ENCODE measurements around the gene SIX5.
"Not testable (repeated sequence)": the region's sequence is repeated elsewhere in the genome, so short reads cannot be mapped to it uniquely, and the experiment has no call there.

SIX5 gene

GRCh38 chr19:45739498-45740439, 29.3 kb downstream of the SIX5 start:
- Mint-ChIP-seq H3K4me1 (no peaks in the 10 kb centered on the region), H3K27me3 (peaks cover 2% of the 10 kb centered on the region), H3K4me3 (no peak overlapping the region), H3K9me3 (no peaks in the 10 kb centered on the region), H3K27ac (no peak overlapping the region), H3K36me3 (no peaks in the 10 kb centered on the region)
- ATAC-seq (ENCODE audit: low read depth) (no peak), DNase-seq (ENCODE audit: low spot score in 2 of 2) (no peak)

DNA sequence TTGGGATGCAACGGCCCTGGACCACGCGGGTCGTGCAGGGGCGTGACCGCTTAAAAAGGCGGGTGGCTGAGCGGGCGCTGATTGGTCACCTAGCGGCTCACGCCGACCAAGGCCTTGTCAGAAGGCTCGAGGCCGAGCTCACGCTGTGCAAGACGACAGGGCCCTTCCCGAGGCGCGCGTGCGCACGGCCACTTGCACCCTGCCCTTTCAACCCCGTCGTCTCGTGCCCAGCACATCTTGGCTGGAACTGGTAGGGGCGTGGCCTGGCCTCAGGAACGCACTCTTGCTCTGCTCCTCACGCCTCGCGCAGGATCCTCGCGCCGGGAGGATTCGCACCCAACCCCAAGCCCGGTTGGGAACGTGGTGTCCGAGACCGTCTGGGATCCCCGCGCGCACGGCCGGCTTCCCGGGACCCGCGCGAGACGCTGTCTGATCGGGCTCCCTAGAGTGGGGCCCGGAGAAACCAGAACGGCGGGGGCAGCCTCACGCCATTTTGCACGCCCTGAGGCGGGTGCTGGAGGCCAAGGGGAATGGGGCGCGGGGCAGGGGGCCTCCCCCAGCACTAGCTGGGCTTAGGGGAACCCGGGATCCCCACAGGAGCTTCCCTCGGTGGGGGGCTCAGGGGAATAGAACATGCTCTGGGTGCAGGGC, 35.8 kb downstream of the SIX5 start, which contains the start of gene MEIOSIN:
Gene MEIOSIN (plus strand): TSS at position 280 of the 651 bp plus-strand sequence. CDS start 1,938 bp downstream, outside the sequence.
- Mint-ChIP-seq H3K36me3 (no peaks in the 10 kb centered on the region), H3K4me1 (peaks cover 14% of the 10 kb centered on the region)
- ATAC-seq (ENCODE audit: low read depth): no peak

GRCh38 chr19:45730368-45731288, 38.4 kb downstream of the SIX5 start, which contains the start of gene FBXO46:
TSS of gene FBXO46 (minus strand) at chr19:45730896. CDS start at chr19:45713495, 17,401 bp downstream.
- peaks cover 1% of the 10 kb centered on the region for H3K36me3 Mint-ChIP-seq
- no peaks in the 10 kb centered on the region for H3K27me3 Mint-ChIP-seq
- peak within 1 kb of the TSS; percentile 93 for H3K27ac Mint-ChIP-seq
- peak within 1 kb of the TSS; percentile 91 for H3K4me3 Mint-ChIP-seq
- H3K4me1 Mint-ChIP-seq: peaks cover 20% of the 10 kb centered on the region
- H3K9me3 Mint-ChIP-seq: no peaks in the 10 kb centered on the region
- DNase-seq (ENCODE audit: low spot score in 2 of 2) (peak; percentile 89 to 90), ATAC-seq (ENCODE audit: low read depth) (peak; percentile 96)

More for the DNA sequence above, 35.8 kb downstream of the SIX5 start, which contains the start of gene MEIOSIN:
- no peaks in the 10 kb centered on the region for H3K27me3 Mint-ChIP-seq
- no peak within 1 kb of the TSS for H3K4me3 Mint-ChIP-seq
- no peaks in the 10 kb centered on the region for H3K9me3 Mint-ChIP-seq
- H3K27ac Mint-ChIP-seq: no peak within 1 kb of the TSS
- DNase-seq (ENCODE audit: low spot score in 2 of 2): no peak

- Mint-ChIP-seq H3K36me3 (peaks cover 2% of the 10 kb centered on the region), H3K27ac (peak overlapping the region; percentile 93)
- DNase-seq (ENCODE audit: low spot score in 2 of 2): no peak
Measured at GRCh38 chr19:45729800-45730290, 39.2 kb downstream of the SIX5 start.

GRCh38 chr19:45728683-45729082, 40.4 kb downstream of the SIX5 start:
- H3K36me3 Mint-ChIP-seq; ATAC-seq (ENCODE audit: low read depth); H3K27me3 Mint-ChIP-seq; H3K27ac Mint-ChIP-seq; H3K9me3 Mint-ChIP-seq; DNase-seq (ENCODE audit: low spot score in 2 of 2): not testable (repeated sequence)
- peaks cover 24% of the 10 kb centered on the region for H3K4me1 Mint-ChIP-seq
- peak overlapping the region; percentile 37 for H3K4me3 Mint-ChIP-seq

More at GRCh38 chr19:45729800-45730290, 39.2 kb downstream of the SIX5 start:
- H3K4me3 Mint-ChIP-seq: peak overlapping the region; percentile 91
- H3K4me1 Mint-ChIP-seq: peaks cover 20% of the 10 kb centered on the region
- H3K27me3 Mint-ChIP-seq: no peaks in the 10 kb centered on the region
- H3K9me3 Mint-ChIP-seq: no peaks in the 10 kb centered on the region
- ATAC-seq (ENCODE audit: low read depth): no peak

- H3K27me3 Mint-ChIP-seq: not testable (repeated sequence)
- H3K4me1 Mint-ChIP-seq: peaks cover 21% of the 10 kb centered on the region
Measured at GRCh38 chr19:45720065-45720464, 49.0 kb downstream of the SIX5 start.

GRCh38 chr19:45717983-45718650, 50.9 kb downstream of the SIX5 start:
- H3K4me3 Mint-ChIP-seq: peak overlapping the region; percentile 90
- H3K4me1 Mint-ChIP-seq: peaks cover 20% of the 10 kb centered on the region
- no peaks in the 10 kb centered on the region for H3K9me3 Mint-ChIP-seq
- no peaks in the 10 kb centered on the region for H3K27me3 Mint-ChIP-seq
- no peak for ATAC-seq (ENCODE audit: low read depth)
- peaks cover 16% of the 10 kb centered on the region for H3K36me3 Mint-ChIP-seq
- peak overlapping the region; percentile 77 for H3K27ac Mint-ChIP-seq
- DNase-seq (ENCODE audit: low spot score in 2 of 2): no peak

More at GRCh38 chr19:45720065-45720464, 49.0 kb downstream of the SIX5 start:
- H3K27ac Mint-ChIP-seq; H3K4me3 Mint-ChIP-seq; ATAC-seq (ENCODE audit: low read depth); H3K9me3 Mint-ChIP-seq; DNase-seq (ENCODE audit: low spot score in 2 of 2): not testable (repeated sequence)
- H3K36me3 Mint-ChIP-seq: peaks cover 19% of the 10 kb centered on the region

DNA sequence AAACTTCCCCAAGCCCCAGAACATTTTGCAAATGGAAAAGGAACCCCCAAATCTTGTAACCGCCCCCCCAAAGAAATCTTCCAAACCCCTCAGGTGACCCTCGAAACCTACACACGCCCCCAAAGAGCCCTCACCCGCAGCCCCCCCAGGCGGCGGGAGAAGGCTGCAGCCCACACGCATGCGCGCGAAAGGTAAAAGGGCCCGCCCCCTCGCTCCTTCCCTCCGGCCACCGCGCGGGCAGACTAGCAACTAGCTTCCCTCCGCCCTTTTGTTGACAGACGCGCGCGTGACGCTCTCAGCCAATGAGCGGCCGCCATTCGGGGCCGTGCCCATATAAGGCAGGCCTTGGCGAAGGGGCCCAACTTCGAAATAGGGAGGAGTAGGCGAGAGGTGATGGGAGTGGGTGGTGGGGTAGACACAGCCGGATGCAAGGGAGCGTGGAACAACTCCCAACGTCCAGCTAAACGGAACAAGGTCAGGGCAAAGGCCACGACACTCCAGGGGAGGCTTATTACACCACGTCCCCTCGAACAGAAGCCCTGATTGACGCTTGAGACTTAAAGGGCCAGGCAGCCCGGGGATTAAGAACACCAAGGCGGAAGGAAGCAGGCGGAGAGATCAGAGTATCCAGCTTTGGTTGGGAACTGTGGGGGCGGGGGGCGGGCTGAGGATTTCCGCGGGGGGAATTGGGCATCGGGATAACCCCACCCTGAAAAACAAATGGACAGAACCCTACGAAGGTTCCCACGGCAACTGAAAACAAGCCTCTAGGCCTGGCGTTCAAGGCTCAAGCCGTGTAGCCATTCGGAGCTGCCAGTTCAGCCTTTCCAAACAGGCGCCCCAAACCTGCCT, 51.7 kb downstream of the SIX5 start:
- no peaks in the 10 kb centered on the region for H3K27me3 Mint-ChIP-seq
- DNase-seq (ENCODE audit: low spot score in 2 of 2) (peak; percentile 88 to 93), ATAC-seq (ENCODE audit: low read depth) (peak; percentile 94)
- H3K27ac Mint-ChIP-seq: peak overlapping the region; percentile 77
- peaks cover 16% of the 10 kb centered on the region for H3K36me3 Mint-ChIP-seq
- H3K4me3 Mint-ChIP-seq: peak overlapping the region; percentile 90
- no peaks in the 10 kb centered on the region for H3K9me3 Mint-ChIP-seq
- peaks cover 20% of the 10 kb centered on the region for H3K4me1 Mint-ChIP-seq

GRCh38 chr19:45716359-45717130, 52.5 kb downstream of the SIX5 start:
- peak overlapping the region; percentile 90 for H3K4me3 Mint-ChIP-seq
- peaks cover 18% of the 10 kb centered on the region for H3K4me1 Mint-ChIP-seq
- ATAC-seq (ENCODE audit: low read depth) (no peak), DNase-seq (ENCODE audit: low spot score in 2 of 2) (peak in 1 of 2 donors; percentile 13)
- no peaks in the 10 kb centered on the region for H3K9me3 Mint-ChIP-seq
- peak overlapping the region; percentile 77 for H3K27ac Mint-ChIP-seq
- H3K36me3 Mint-ChIP-seq: peaks cover 13% of the 10 kb centered on the region
- H3K27me3 Mint-ChIP-seq: no peaks in the 10 kb centered on the region

- Mint-ChIP-seq H3K4me3 (no peak overlapping the region), H3K27ac (no peak overlapping the region), H3K9me3 (no peaks in the 10 kb centered on the region), H3K36me3 (peaks cover 13% of the 10 kb centered on the region), H3K27me3 (no peaks in the 10 kb centered on the region), H3K4me1 (peaks cover 24% of the 10 kb centered on the region)
- DNase-seq (ENCODE audit: low spot score in 2 of 2) (no peak), ATAC-seq (ENCODE audit: low read depth) (no peak)
Measured at GRCh38 chr19:45715139-45715538, 53.9 kb downstream of the SIX5 start.

Data from memory B cell (primary cell).